B cell (primary cell): ENCODE data around the gene KAT7. TPM values are rescaled to one million over a fixed set of nuclear protein-coding genes. Genes with fewer than 3 reads are reported as not detected.

ENCODE experiments used
- ATAC-seq: fragments of 200-7000 bp; cut with Tn5 transposase; one replicate; pipeline ENCODE4 v1.10.0; 2021; ENCODE audit warnings: low read depth, mild to moderate bottlenecking, moderate number of reproducible peaks, moderate library complexity
- CTCF ChIA-PET: fragments of 350-600 bp; sonication (Branson Sonifier 250); formaldehyde crosslinking; loops from one replicate; lab custom pipeline; 2021; ENCODE audit warnings: antibody characterized with exemption, inconsistent platforms; lab: Charles Lee
- POLR2A ChIA-PET: fragments of 350-600 bp; sonication (Branson Sonifier 250); formaldehyde crosslinking; loops from one replicate; lab custom pipeline; 2021; ENCODE audit warnings: antibody characterized with exemption; lab: Charles Lee
- DNase-seq: peaks from one replicate; pipeline ENCODE4 v3.0.0; 2013
- H2AFZ ChIP-seq: 2 replicates; pipeline ENCODE4 v1.6.1; 2012; ENCODE audit warnings: mild to moderate bottlenecking, low read depth, low read length; ENCODE audit not compliant: insufficient read depth, poor library complexity, severe bottlenecking
- H3K27ac ChIP-seq, 2 donors: 1 replicate in 1 of 2; 2 replicates in 1 of 2; pipeline ENCODE4 v1.5.1; 2012 to 2013; ENCODE audit warnings: low read length in 2 of 2, mild to moderate bottlenecking in 2 of 2, moderate library complexity in 1 of 2
- H3K27me3 ChIP-seq, 4 experiments: fragments of 200-600 bp in 1 of 4; sonication (generic) in 1 of 4; replicated peaks in 1 of 4; 1 replicate in 2 of 4; 2 replicates in 2 of 4; pipeline versions ENCODE4 v1.6.1 to v1.7.0; 2013 to 2016; ENCODE audit warnings: low read length in 3 of 4, mild to moderate bottlenecking in 2 of 4, mixed read lengths in 1 of 4, moderate library complexity in 1 of 4; ENCODE audit not compliant: insufficient read depth in 4 of 4, control insufficient read depth in 3 of 4; ENCODE audit errors: control extremely low read depth in 1 of 4
- H3K36me3 ChIP-seq, 2 experiments: replicated peaks in 1 of 2; 1 replicate in 1 of 2; 2 replicates in 1 of 2; pipeline versions ENCODE4 v1.6.1 to v1.7.1; 2013; ENCODE audit warnings: low read length in 1 of 2; ENCODE audit not compliant: insufficient read depth in 2 of 2, control insufficient read depth in 1 of 2; ENCODE audit errors: control extremely low read depth in 1 of 2, extremely low read depth in 1 of 2
- H3K4me1 ChIP-seq, 2 donors: fragments of 200-600 bp in 1 of 2; sonication (generic) in 1 of 2; 1 replicate in 1 of 2; 2 replicates in 1 of 2; pipeline versions ENCODE4 v1.5.1 to v1.6.1; 2013 to 2017; ENCODE audit warnings: low read length in 2 of 2; ENCODE audit not compliant: control insufficient read depth in 2 of 2, insufficient read depth in 2 of 2
- H3K4me2 ChIP-seq: replicated peaks from 2 replicates; pipeline ENCODE3; 2012; ENCODE audit warnings: mild to moderate bottlenecking, low read depth, low read length; ENCODE audit not compliant: poor library complexity, severe bottlenecking
- H3K4me3 ChIP-seq, 5 experiments: fragments of 200-600 bp in 1 of 5; sonication (generic) in 1 of 5; 1 replicate in 3 of 5; 2 replicates in 2 of 5; pipeline versions ENCODE4 v1.5.1 to v1.7.0; 2011 to 2016; ENCODE audit warnings: low read length in 4 of 5, mild to moderate bottlenecking in 4 of 5, low read depth in 2 of 5, control low read depth in 1 of 5, moderate library complexity in 1 of 5; ENCODE audit not compliant: insufficient read depth in 1 of 5; ENCODE audit errors: control extremely low read depth in 1 of 5, extremely low read depth in 1 of 5
- H3K79me2 ChIP-seq: fragments of 200-600 bp; sonication (generic); one replicate; pipeline ENCODE4 v1.6.0; 2016; ENCODE audit warnings: low read length; ENCODE audit not compliant: control insufficient read depth, insufficient read depth
- H3K9ac ChIP-seq: fragments of 200-600 bp; sonication (generic); 2 replicates; pipeline ENCODE4 v1.6.1; 2017; ENCODE audit warnings: mild to moderate bottlenecking, low read length, moderate library complexity
- H3K9me3 ChIP-seq, 3 donors: one replicate each; pipeline versions ENCODE4 v1.6.1 to v1.7.1; 2013; ENCODE audit warnings: low read length in 2 of 3; ENCODE audit not compliant: control insufficient read depth in 2 of 3, insufficient read depth in 1 of 3; ENCODE audit errors: control extremely low read depth in 1 of 3
- H4K20me1 ChIP-seq: 2 replicates; pipeline ENCODE4 v1.6.0; 2012; ENCODE audit warnings: mild to moderate bottlenecking, low read length; ENCODE audit not compliant: insufficient read depth, control insufficient read depth, poor library complexity, severe bottlenecking
- H3K27ac Mint-ChIP-seq: one replicate; pipeline ENCODE4 v1.8.0; 2021; ENCODE audit warnings: mixed read lengths
- H3K27me3 Mint-ChIP-seq: one replicate; pipeline ENCODE4 v1.8.0; 2021; ENCODE audit warnings: mixed read lengths
- H3K4me1 Mint-ChIP-seq: one replicate; pipeline ENCODE4 v1.8.0; 2021; ENCODE audit warnings: mixed read lengths
- H3K4me3 Mint-ChIP-seq: one replicate; pipeline ENCODE4 v1.8.0; 2021; ENCODE audit warnings: mixed read lengths
- H3K9me3 Mint-ChIP-seq: one replicate; pipeline ENCODE4 v1.8.0; 2022; ENCODE audit warnings: mixed read lengths; ENCODE audit not compliant: insufficient read depth
- CTCF ChIP-seq: fragments of 200-600 bp; IDR thresholded peaks from one replicate; pipeline ENCODE4 v1.8.0; 2022; ENCODE audit warnings: antibody characterized with exemption, mild to moderate bottlenecking
- EZH2 ChIP-seq: IDR thresholded peaks from 2 replicates; pipeline ENCODE4 v1.6.1; 2012; ENCODE audit warnings: borderline replicate concordance, low read depth, mild to moderate bottlenecking, moderate library complexity, low read length; ENCODE audit not compliant: insufficient read depth, poor library complexity, severe bottlenecking
- WGBS: methylation state at CpG from one replicate; pipeline ENCODE4 v1.1.5; 2013; ENCODE audit warnings: missing lambda C conversion rate; ENCODE audit not compliant: insufficient coverage; 5-methylcytosine and 5-hydroxymethylcytosine counted together
- intact Hi-C: fragments of 100-400 bp; cut with micrococcal nuclease; formaldehyde crosslinking; loops from one replicate; pipeline ENCODE4 v1.10.0; 2022
- polyA plus RNA-seq: library from polyadenylated mRNA; depleted of rRNA; stranded (reverse); fragments of >200 nt; gene quantifications from 2 replicates; pipeline ENCODE4 v1.2.3, GENCODE V29; 2012
- total RNA-seq, 2 donors: library from RNA; stranded (reverse); fragments of 120-200 nt in 1 of 2; gene quantifications; 1 replicate in 1 of 2; 2 replicates in 1 of 2; pipeline versions ENCODE4 v1.2.3 to v1.2.4, GENCODE V29; 2013 to 2022

The KAT7 gene
- total and polyA plus RNA-seq, 2 donors (not counting 1 experiment from before 2014, with no cell fraction given): 16.7 to 124 TPM

- no peaks in the 10 kb centered on the region for H3K9me3 Mint-ChIP-seq
- Histone ChIP-seq H3K9me3 (no peaks in the 10 kb centered on the region), H3K27me3 (no peaks in the 10 kb centered on the region), H3K9ac (no peak overlapping the region), H3K79me2 (no peaks in the 10 kb centered on the region), H3K4me2 (no peak overlapping the region), H3K4me1 (no peaks in the 10 kb centered on the region), H3K4me3 (no peak overlapping the region), H3K27ac (no peak overlapping the region), H2AFZ (no peak overlapping the region), H4K20me1 (no peaks in the 10 kb centered on the region), H3K36me3 (peaks cover 2 to 24% of the 10 kb centered on the region in 2 experiments)
- H3K4me1 Mint-ChIP-seq: peaks cover 12% of the 10 kb centered on the region
- H3K4me3 Mint-ChIP-seq: no peak overlapping the region
- H3K27ac Mint-ChIP-seq: no peak overlapping the region
- CTCF ChIA-PET: interaction anchor here (1.2 kb wide), 1 partner anchor 29 kb away, joined by 4 read pairs; no protein-coding TSS in a partner anchor
- ATAC-seq (no peak), DNase-seq (no peak)
- TF ChIP-seq EZH2: no peak
- no peak for TF ChIP-seq CTCF
- H3K27me3 Mint-ChIP-seq: no peaks in the 10 kb centered on the region
- POLR2A ChIA-PET: no interaction called here
- 63% methylated on average over 5 of the region's 7 CpGs for WGBS
- intact Hi-C loops: no loop called here
Observed at GRCh38 chr17:49832840-49833599, 44.5 kb downstream of the KAT7 start.

- Histone ChIP-seq H3K79me2 (no peaks in the 10 kb centered on the region), H4K20me1 (no peaks in the 10 kb centered on the region), H2AFZ (no peak overlapping the region), H3K27ac (no peak overlapping the region), H3K9me3 (no peaks in the 10 kb centered on the region), H3K4me3 (no peak overlapping the region), H3K9ac (no peak overlapping the region), H3K36me3 (peaks cover 2 to 14% of the 10 kb centered on the region in 2 experiments), H3K27me3 (no peaks in the 10 kb centered on the region), H3K4me1 (no peaks in the 10 kb centered on the region), H3K4me2 (no peak overlapping the region)
- H3K9me3 Mint-ChIP-seq: no peaks in the 10 kb centered on the region
- H3K27me3 Mint-ChIP-seq: no peaks in the 10 kb centered on the region
- ATAC-seq (no peak), DNase-seq (no peak)
- ChIA-PET POLR2A (no interaction called here), CTCF (interaction anchor here (0.8 kb wide), 1 partner anchor 164 kb away, joined by 3 read pairs; no protein-coding TSS in a partner anchor)
- 99% methylated on average over 16 of the region's 19 CpGs for WGBS
- intact Hi-C loops: no loop called here
- TF ChIP-seq CTCF (no peak), EZH2 (no peak)
- peaks cover 12% of the 10 kb centered on the region for H3K4me1 Mint-ChIP-seq
- H3K4me3 Mint-ChIP-seq: no peak overlapping the region
- no peak overlapping the region for H3K27ac Mint-ChIP-seq
Observed at GRCh38 chr17:49834118-49834743, 45.8 kb downstream of the KAT7 start.
